Peyer's patch (tissue), 4 donors: ENCODE data around the gene C3orf70. TPM values are rescaled to one million over a fixed set of nuclear protein-coding genes. Genes with fewer than 3 reads are reported as not detected.

ENCODE experiments used
- DNase-seq, 3 donors: peaks; one replicate each; pipeline ENCODE4 v3.0.0-alpha.2; 2017 to 2019
- H3K27ac ChIP-seq, 4 donors: fragments of 200-600 bp; sonication (generic); one replicate each; pipeline ENCODE4 v1.5.1; 2016 to 2019
- H3K27me3 ChIP-seq, 2 donors: fragments of 200-600 bp; sonication (generic); one replicate each; pipeline ENCODE4 v1.5.1; 2019
- H3K36me3 ChIP-seq, 3 donors: fragments of 200-600 bp; sonication (generic); one replicate each; pipeline ENCODE4 v1.5.1; 2016 to 2019
- H3K4me1 ChIP-seq, 4 donors: fragments of 200-600 bp; sonication (generic); one replicate each; pipeline ENCODE4 v1.5.1; 2016 to 2019
- H3K4me3 ChIP-seq, 4 donors: fragments of 200-600 bp; sonication (generic); 1 replicate in 3 of 4; 2 replicates in 1 of 4; pipeline ENCODE4 v1.5.1; 2016 to 2019; ENCODE audit warnings: mild to moderate bottlenecking in 1 of 4
- H3K9me3 ChIP-seq, 4 donors: fragments of 200-600 bp; sonication (generic); one replicate each; pipeline ENCODE4 v1.5.1; 2016 to 2019; ENCODE audit warnings: mild to moderate bottlenecking in 1 of 4
- CTCF ChIP-seq, 6 experiments: fragments of 450-650 bp in 4 of 6; fragments of 200-600 bp in 2 of 6; sonication (generic) in 1 of 6; IDR thresholded peaks; one replicate each; pipeline ENCODE4 v1.5.1; 2017 to 2019; ENCODE audit warnings: antibody characterized with exemption in 6 of 6, mild to moderate bottlenecking in 3 of 6, moderate library complexity in 1 of 6
- POLR2A ChIP-seq, 2 donors: fragments of 450-650 bp; IDR thresholded peaks; one replicate each; pipeline ENCODE4 v1.5.1; 2017; ENCODE audit warnings: antibody characterized with exemption in 2 of 2, mild to moderate bottlenecking in 2 of 2, moderate library complexity in 2 of 2
- total RNA-seq, 4 donors: library from RNA; depleted of rRNA; stranded (reverse); fragments of >200 nt; gene quantifications; one replicate each; pipeline ENCODE4 v1.1.0, GENCODE V29; 2016

C3orf70 gene
- total RNA-seq, 4 donors from 2014 or later = 4.1 to 6.5 (median 5.5) TPM

GRCh38 chr3:185150561-185150960, 2.3 kb downstream of the C3orf70 start:
- Histone ChIP-seq H3K9me3 (no peaks in the 10 kb centered on the region), H3K4me3 (no peak overlapping the region)

DNA sequence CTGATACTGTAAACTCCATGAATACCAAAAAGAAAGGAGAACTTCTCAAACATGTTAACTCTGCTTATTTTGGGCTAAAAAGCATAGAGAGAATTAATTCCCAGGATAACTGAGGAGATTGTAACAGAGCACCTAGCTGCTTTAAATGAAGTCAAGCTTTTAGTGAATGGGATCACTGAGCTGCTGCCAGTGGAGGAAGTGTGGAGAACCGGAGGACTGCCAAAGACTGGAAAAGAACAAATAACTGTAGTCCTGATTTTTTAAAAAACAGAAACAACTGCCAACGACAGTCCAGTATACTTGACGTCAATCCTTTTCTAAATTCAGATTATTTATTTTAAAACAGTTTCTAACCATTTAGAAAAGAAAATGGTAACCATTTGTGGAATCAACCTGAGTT, 3.3 kb downstream of the C3orf70 start:
- H3K27me3 ChIP-seq = no peaks in the 10 kb centered on the region
- H3K36me3 ChIP-seq = no peaks in the 10 kb centered on the region
- TF ChIP-seq POLR2A (IDR thresholded peaks at IDR 0.05) = no peak
- H3K4me1 ChIP-seq = peaks cover 0 to 19% (median 4%) of the 10 kb centered on the region in 4 donors
- no peak for DNase-seq
- no peaks in the 10 kb centered on the region for H3K9me3 ChIP-seq
- peak overlapping the region in 1 of 4 donors; percentile 10 for H3K27ac ChIP-seq
- no peak overlapping the region for H3K4me3 ChIP-seq

More at GRCh38 chr3:185150561-185150960, 2.3 kb downstream of the C3orf70 start:
- DNase-seq = no peak
- Histone ChIP-seq H3K27me3 (no peaks in the 10 kb centered on the region), H3K36me3 (no peaks in the 10 kb centered on the region), H3K4me1 (peaks cover 0 to 19% (median 4%) of the 10 kb centered on the region in 4 donors), H3K27ac (peak overlapping the region in 1 of 4 donors; percentile 88)
- TF ChIP-seq POLR2A (IDR thresholded peaks at IDR 0.05) (no peak), CTCF (IDR thresholded peaks at IDR 0.05) (no peak)

- Histone ChIP-seq H3K4me1 (peaks cover 0 to 2% (median 0%) of the 10 kb centered on the region in 4 donors), H3K27ac (no peak overlapping the region), H3K4me3 (no peak overlapping the region), H3K9me3 (no peaks in the 10 kb centered on the region), H3K27me3 (no peaks in the 10 kb centered on the region), H3K36me3 (no peaks in the 10 kb centered on the region)
- DNase-seq = no peak
- TF ChIP-seq POLR2A (IDR thresholded peaks at IDR 0.05) (no peak), CTCF (IDR thresholded peaks at IDR 0.05) (no peak)
These were observed 7.3 kb downstream of the C3orf70 start for GRCh38 chr3:185145511-185145910.

DNA sequence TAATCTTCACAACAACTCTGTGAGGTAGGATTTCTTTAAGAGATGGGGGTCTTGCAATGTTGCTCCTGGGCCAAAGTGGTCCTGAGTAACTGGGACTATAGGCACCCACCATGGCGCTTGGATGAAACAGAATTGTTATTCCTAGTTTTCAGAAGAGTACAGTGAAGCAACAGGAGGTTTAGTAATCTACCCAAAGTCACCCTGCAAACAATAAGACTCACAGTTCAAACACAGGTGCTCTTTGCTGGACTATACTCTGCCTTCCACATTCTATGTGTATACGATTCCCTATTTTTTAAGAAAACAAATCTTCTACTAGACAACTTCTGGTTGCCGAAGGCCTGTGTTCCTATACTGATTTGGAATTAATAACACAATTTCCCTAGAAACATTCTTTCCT, 8.1 kb downstream of the C3orf70 start:
- Histone ChIP-seq H3K27me3 (no peaks in the 10 kb centered on the region), H3K4me3 (no peak overlapping the region), H3K36me3 (no peaks in the 10 kb centered on the region), H3K4me1 (no peaks in the 10 kb centered on the region), H3K9me3 (no peaks in the 10 kb centered on the region), H3K27ac (no peak overlapping the region)
- no peak for TF ChIP-seq POLR2A (IDR thresholded peaks at IDR 0.05)
- no peak for TF ChIP-seq CTCF (IDR thresholded peaks at IDR 0.05)
- no peak for DNase-seq

DNA sequence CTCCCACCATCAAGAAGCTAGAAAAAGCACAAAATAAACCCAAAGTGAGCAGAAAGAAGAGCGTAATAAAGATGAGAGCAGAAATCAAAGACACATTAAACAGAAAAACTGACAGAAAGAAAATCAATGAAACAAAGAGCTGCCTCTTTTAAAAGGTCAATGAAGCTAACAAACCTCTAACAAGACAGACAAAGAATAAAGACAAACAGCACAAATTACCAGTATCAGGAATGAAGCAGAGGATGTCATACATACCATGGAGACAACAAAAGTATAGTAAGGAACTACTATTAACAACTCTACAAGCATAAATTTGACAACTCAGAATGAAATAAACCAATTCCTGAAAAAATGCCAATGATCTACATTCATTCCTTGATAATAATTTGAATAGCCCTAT, 15.0 kb downstream of the C3orf70 start:
- no peaks in the 10 kb centered on the region for H3K4me1 ChIP-seq
- no peak for DNase-seq
- no peak overlapping the region for H3K27ac ChIP-seq
- TF ChIP-seq CTCF (IDR thresholded peaks at IDR 0.05) = no peak
- no peak for TF ChIP-seq POLR2A (IDR thresholded peaks at IDR 0.05)
- no peaks in the 10 kb centered on the region for H3K9me3 ChIP-seq
- H3K4me3 ChIP-seq = no peak overlapping the region
- H3K27me3 ChIP-seq = no peaks in the 10 kb centered on the region
- no peaks in the 10 kb centered on the region for H3K36me3 ChIP-seq

GRCh38 chr3:185134509-185134908, 18.4 kb downstream of the C3orf70 start:
- Histone ChIP-seq H3K4me3 (no peak overlapping the region), H3K4me1 (no peaks in the 10 kb centered on the region), H3K27ac (no peak overlapping the region), H3K36me3 (no peaks in the 10 kb centered on the region), H3K9me3 (no peaks in the 10 kb centered on the region), H3K27me3 (no peaks in the 10 kb centered on the region)
- TF ChIP-seq CTCF (IDR thresholded peaks at IDR 0.05) (no peak), POLR2A (IDR thresholded peaks at IDR 0.05) (no peak)
- no peak for DNase-seq
